Measurements from ENCODE around the gene DNAJC30. TPM values are rescaled to one million over a fixed set of nuclear protein-coding genes. Genes with fewer than 3 reads are reported as not detected.

The DNAJC30 gene
- total RNA-seq, 1 experiment from 2014 or later = 8.5 TPM

GRCh38 chr7:73671857-73672445 lies 11.3 kb downstream of the DNAJC30 start:
- no TSS peak for BruUV-seq (replicated peaks)
- H3K27ac ChIP-seq (ENCODE audit: low read depth, low read length) = no peak overlapping the region
- no peaks in the 10 kb centered on the region; a peak in 1 of 4 replicates for H3K9me3 ChIP-seq (ENCODE audit: control insufficient read depth in 1 of 2, insufficient read depth in 1 of 2, low read depth in 1 of 2, low read length in 2 of 2)
- POLR2A ChIA-PET = no interaction called here
- H4K20me1 ChIP-seq (ENCODE audit: insufficient read depth) = no peaks in the 10 kb centered on the region
- DNase-seq (ENCODE audit: low read depth, low spot score) (no peak), ATAC-seq (no peak)
- no peak for TF ChIP-seq REST (IDR thresholded peaks at IDR 0.05; ENCODE audit: low read depth)
- TF ChIP-seq POLR2AphosphoS5 (IDR thresholded peaks at IDR 0.05; ENCODE audit: low read depth, low read length) = no peak
- TF ChIP-seq EGR1 (IDR thresholded peaks at IDR 0.05; ENCODE audit: low read depth) = no peak
- no peak for TF ChIP-seq TCF7L2 (IDR thresholded peaks at IDR 0.05; ENCODE audit: borderline replicate concordance, extremely low read depth, insufficient read depth, insufficient read length)
- TF ChIP-seq ZNF274 (IDR thresholded peaks at IDR 0.05; ENCODE audit: low read depth, low read length) = no peak
- no peak for TF ChIP-seq ZBTB33 (IDR thresholded peaks at IDR 0.05; ENCODE audit: extremely low read depth, insufficient replicate concordance, low read length)
- TF ChIP-seq EZH2phosphoT487 (IDR thresholded peaks at IDR 0.05; ENCODE audit: borderline replicate concordance) = no peak
- no peak for TF ChIP-seq SRF (IDR thresholded peaks at IDR 0.05; ENCODE audit: low read depth)
- no peak for TF ChIP-seq CTCF (IDR thresholded peaks at IDR 0.05 in 2 of 3, conservative IDR thresholded peaks at IDR 0.05 in 1 of 3; ENCODE audit: borderline replicate concordance in 1 of 3, insufficient read depth in 1 of 3, low read depth in 2 of 3, low read length in 2 of 3)
- TF ChIP-seq CBX3 (IDR thresholded peaks at IDR 0.05; ENCODE audit: low read depth) = no peak
- no peak overlapping the region for H3K4me3 ChIP-seq (replicated peaks in 1 of 2; ENCODE audit: low read depth in 1 of 2, low read length in 2 of 2)
- H3K4me2 ChIP-seq (ENCODE audit: low read length) = no peak overlapping the region
- H3K36me3 ChIP-seq (ENCODE audit: control insufficient read depth in 1 of 2, insufficient read depth in 2 of 2, low read length in 2 of 2) = peaks cover 0 to 5% of the 10 kb centered on the region in 2 experiments; a peak in 1 of 4 replicates
- no peaks in the 10 kb centered on the region for H3K27me3 ChIP-seq (ENCODE audit: insufficient read depth, low read length)
- intact Hi-C loops (cut with micrococcal nuclease) = no loop called here
- no peak overlapping the region for H3K9ac ChIP-seq (ENCODE audit: low read length)
- RAD21 ChIA-PET (ENCODE audit: low non-redundant PET in 1 of 2, low total read pairs in 2 of 2, uncharacterized antibody in 2 of 2, unreplicated experiment in 2 of 2) = no interaction called here
- H3K79me2 ChIP-seq (ENCODE audit: insufficient read depth, low read length) = no peaks in the 10 kb centered on the region
- H3K4me1 ChIP-seq (ENCODE audit: control insufficient read depth in 1 of 2, insufficient read depth in 2 of 2, low read length in 2 of 2) = peaks cover 10 to 17% of the 10 kb centered on the region in 2 experiments; a peak in 3 of 4 replicates
- CTCF ChIA-PET = no interaction called here
- no peaks in the 10 kb centered on the region for H3K9me2 ChIP-seq (ENCODE audit: insufficient read depth)
- no peak overlapping the region for H2AFZ ChIP-seq (ENCODE audit: low read depth, low read length, poor library complexity, severe bottlenecking)

All from HCT116 (cell line).